ENCODE measurements around the gene NEMP1.
"Not testable (repeated sequence)": the region's sequence is repeated elsewhere in the genome, so short reads cannot be mapped to it uniquely, and the experiment has no call there.

The NEMP1 gene

DNA sequence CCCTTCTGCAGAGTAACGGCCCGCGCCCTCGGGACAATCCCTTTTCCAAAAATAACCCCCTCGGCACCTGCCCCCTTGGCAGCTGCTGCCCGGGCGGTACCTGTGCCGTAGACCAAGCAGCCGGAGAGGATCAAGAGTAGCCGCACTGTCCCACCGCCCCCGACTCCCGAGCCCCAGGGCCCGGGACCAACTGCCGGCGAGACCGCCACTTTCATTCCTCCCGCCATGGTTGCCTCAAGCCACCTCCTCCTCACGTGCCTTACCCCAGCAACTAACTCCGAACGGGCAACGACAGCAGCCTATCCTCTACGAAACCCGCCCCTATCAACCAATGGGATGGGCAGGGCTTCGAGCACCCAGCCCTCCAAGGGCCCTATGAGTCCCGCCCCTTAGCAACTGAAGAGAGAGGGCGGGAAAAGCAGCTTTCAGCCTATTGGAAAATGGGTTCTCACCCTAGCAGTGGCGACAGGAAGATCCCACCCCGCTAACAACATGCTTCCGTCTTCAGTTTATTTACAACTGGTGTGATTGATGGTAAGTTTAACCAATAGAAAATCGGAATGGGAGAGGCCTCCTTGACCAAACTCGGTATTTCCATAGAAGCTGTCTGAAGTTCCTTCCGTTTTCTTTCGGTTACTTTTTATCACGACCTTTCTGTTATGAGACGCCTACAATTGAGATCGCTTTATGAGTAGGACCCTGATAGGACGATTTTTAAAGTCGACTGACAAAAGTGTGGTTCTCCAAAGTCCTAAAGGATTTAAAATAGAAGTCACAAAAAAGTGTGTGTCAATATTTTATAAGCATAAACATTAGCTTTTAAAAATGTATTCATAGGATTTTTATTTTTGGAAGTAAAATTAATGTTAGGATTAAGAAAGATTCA lies at the start of gene NEMP1:
Gene NEMP1, minus strand, starts transcription at position 273 of the 886 bp plus-strand sequence. Its CDS starts 46 bp downstream, at position 227.
- peak; percentile 73 to 89 for DNase-seq (ENCODE audit: low read depth in 2 of 2)

GRCh38 chr12:57127726-57128518 lies 49.3 kb upstream of the NEMP1 start, which contains the start of gene LRP1:
TSS of gene LRP1 (plus strand) at chr12:57128483. CDS start at chr12:57128965, 482 bp downstream.
- peak; percentile 70 to 79 for DNase-seq (ENCODE audit: low read depth in 2 of 2)

DNA sequence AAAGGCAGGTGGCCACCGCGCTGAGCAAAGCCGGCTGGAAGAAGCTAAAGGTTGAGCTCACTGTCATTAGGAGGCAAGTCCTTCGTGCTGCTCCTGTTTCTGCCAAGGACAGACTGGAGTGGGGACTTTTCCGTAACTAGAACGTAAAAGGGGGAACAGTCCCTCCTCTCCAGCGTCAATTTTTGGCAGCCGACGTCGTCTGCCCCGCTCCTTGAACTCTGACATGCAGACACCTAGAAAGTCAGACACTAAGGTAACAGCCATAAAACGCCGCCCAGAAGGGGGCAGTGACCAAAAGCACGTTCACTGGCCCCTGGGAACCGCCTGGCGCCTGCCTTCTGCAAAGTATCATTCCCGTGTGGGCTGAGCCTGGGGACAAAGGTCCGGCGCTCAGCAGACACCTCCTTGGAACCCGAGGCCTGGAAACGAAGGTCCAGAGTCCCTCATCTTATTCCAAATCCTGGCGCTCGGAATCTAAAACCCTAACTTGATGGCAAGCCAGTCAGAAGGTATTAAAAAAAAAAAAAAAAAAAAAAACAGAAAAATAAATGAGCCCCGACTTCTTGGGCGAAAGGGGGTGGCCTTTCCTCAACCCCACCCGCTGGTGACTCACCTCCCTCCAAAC lies 48.6 kb upstream of the NEMP1 start:
- peak; percentile 27 to 57 for DNase-seq (ENCODE audit: low read depth in 2 of 2)

DNA sequence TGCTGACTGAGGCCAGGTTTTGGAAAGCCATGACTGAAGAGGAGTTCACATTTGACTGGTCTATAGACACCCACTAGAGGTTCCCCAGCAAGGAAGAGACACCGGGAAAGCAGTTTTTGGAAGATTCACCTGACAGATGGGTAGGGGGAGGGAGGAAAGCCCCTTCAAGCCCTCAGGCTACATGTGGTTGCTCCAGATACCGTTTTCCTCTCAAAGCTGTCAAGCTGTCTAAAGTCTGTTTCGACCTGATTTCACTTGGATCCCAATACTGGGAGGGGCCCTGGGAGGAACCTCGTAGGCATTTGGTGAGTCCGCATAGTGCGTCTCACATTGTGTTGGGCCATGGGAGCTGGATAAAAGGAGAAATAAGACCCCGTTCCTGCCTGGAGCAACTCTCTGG lies 48.0 kb upstream of the NEMP1 start:
- DNase-seq (ENCODE audit: low read depth in 2 of 2) = no peak

- no peak for DNase-seq (ENCODE audit: low read depth in 2 of 2)
Measured at GRCh38 chr12:57126061-57126460, 47.5 kb upstream of the NEMP1 start.

- DNase-seq (ENCODE audit: low read depth in 2 of 2) = peak; percentile 46 to 77
Measured at GRCh38 chr12:57124261-57124877, 45.8 kb upstream of the NEMP1 start.

GRCh38 chr12:57123813-57124212 lies 45.2 kb upstream of the NEMP1 start:
- DNase-seq (ENCODE audit: low read depth in 2 of 2) = no peak

- not testable (repeated sequence) for DNase-seq (ENCODE audit: low read depth in 2 of 2)
Measured at GRCh38 chr12:57120718-57121117, 42.1 kb upstream of the NEMP1 start.

GRCh38 chr12:57119294-57120085 lies 40.9 kb upstream of the NEMP1 start:
- no peak for DNase-seq (ENCODE audit: low read depth in 2 of 2)

GRCh38 chr12:57118711-57119271 lies 40.2 kb upstream of the NEMP1 start:
- DNase-seq (ENCODE audit: low read depth in 2 of 2) = no peak

GRCh38 chr12:57116580-57117281 lies 38.1 kb upstream of the NEMP1 start:
- no peak for DNase-seq (ENCODE audit: low read depth in 2 of 2)

- peak in 1 of 2 donors; percentile 74 for DNase-seq (ENCODE audit: low read depth in 2 of 2)
Measured at GRCh38 chr12:57112492-57113294, 34.1 kb upstream of the NEMP1 start.

DNA sequence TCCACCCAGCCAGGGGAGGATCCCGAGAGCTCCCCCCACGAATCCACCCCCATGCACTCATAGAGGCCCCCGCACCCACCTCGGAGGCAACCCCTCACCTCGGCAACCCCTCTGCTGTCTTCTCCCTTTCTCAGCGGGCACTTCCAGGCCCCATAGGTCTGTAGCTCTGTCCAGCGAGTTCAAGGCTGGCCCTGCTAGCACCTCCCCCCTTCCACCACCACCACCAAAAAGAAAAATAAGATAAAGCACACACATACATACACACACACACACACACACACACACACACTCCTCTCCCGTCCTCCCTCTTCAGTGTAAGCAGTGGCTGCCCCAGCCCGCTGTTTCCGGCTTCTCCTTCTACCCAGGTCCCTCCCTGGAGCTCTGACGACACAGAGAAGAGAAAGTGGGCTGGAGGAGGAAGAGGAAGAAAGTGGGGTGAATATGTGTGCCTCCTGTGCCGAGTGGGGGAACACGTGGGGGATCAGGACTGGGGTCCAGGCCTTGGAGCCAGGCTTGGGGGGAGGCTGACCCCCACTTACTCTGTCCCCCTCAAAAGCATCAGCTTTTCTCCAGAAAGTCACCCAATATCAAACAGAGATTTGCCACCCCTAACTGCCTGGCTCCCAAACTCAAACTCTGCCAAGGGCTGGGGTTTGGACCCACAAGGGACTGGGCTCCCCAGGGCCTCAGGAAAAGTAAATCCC lies 32.6 kb upstream of the NEMP1 start, which contains the start of gene STAT6:
Gene STAT6, minus strand, starts transcription at position 332 of the 704 bp plus-strand sequence. CDS start 3,084 bp downstream, outside the sequence.
- peak; percentile 62 to 74 for DNase-seq (ENCODE audit: low read depth in 2 of 2)

DNA sequence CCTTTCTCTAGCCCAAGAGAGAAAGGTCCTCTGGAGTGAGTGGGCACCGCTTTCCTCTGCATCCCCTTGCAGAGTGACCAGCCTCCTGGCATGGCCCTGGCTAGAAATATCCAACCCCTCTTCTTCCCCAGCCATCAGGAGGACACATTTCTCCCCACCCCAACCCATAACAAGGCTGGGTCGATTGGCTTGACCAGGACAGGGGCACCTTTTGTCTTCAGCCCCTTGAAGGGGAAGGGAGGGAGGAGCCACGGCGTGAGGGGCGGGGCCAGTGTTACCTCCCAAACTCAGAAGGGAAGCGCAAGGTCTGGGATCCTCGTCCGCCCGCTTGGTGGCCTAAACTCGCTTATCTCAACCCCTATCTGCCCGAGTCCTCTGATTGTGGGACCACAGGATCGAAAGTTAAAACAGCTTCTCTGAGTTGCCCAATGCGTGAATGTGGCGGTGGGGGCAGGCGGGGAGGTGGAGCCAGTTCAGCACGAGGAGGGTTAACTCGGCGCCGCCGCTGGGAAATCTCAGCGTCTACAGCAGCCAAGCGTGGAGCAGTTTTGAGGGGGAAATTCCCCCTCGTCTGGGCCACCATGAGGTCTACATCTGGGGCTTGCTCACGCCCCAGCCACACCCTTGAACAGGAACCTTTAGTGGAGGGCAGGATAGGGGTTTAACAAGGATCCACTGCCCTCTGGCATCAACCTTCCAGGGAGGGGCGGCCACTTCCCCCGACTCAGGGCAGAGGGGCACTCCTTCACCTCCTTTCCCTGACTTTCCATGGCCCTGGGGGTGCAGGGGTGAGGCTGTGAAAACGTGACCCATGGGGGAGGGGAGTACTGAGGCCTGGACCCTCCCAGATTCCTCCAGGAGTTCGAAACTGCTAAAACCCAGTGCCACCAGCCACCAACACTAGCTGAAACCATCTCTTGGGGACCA lies 31.8 kb upstream of the NEMP1 start:
- DNase-seq (ENCODE audit: low read depth in 2 of 2) = peak; percentile 66 to 70

GRCh38 chr12:57109207-57110103 lies 30.9 kb upstream of the NEMP1 start:
- no peak for DNase-seq (ENCODE audit: low read depth in 2 of 2)

Data from stimulated activated CD4-positive, alpha-beta T cell treated with anti-CD3 and anti-CD28 coated beads, Interleukin-1b, Interleukin-23, amount 100 ng/mL, for 4 hours (primary cell).